Limb (tissue), 2 donors: ENCODE measurements around the gene AFF3.
"Not testable (repeated sequence)": the region's sequence is repeated elsewhere in the genome, so short reads cannot be mapped to it uniquely, and the experiment has no call there.

Experiments used
- DNase-seq, 2 donors: peaks; one replicate each; pipeline ENCODE4 v3.0.0-alpha.2; 2016; ENCODE audit errors: extremely low spot score in 2 of 2

The AFF3 gene

GRCh38 chr2:99802734-99803133, 339.7 kb downstream of the AFF3 start:
- no peak for DNase-seq

- no peak for DNase-seq
Measured at GRCh38 chr2:99801327-99801901, 341.0 kb downstream of the AFF3 start.

- no peak for DNase-seq
Measured at GRCh38 chr2:99797475-99797874, 344.9 kb downstream of the AFF3 start.

- no peak for DNase-seq
Measured at GRCh38 chr2:99794414-99794813, 348.0 kb downstream of the AFF3 start.

- no peak for DNase-seq
Measured at GRCh38 chr2:99793022-99793421, 349.4 kb downstream of the AFF3 start.

- DNase-seq, result no peak
Measured at GRCh38 chr2:99789849-99790248, 352.5 kb downstream of the AFF3 start.

GRCh38 chr2:99787769-99788382, 354.5 kb downstream of the AFF3 start:
- no peak for DNase-seq

- no peak for DNase-seq
Measured at GRCh38 chr2:99786636-99787390, 355.6 kb downstream of the AFF3 start.

GRCh38 chr2:99784946-99785345, 357.4 kb downstream of the AFF3 start:
- DNase-seq, result no peak

- no peak for DNase-seq
Measured at GRCh38 chr2:99784282-99784681, 358.1 kb downstream of the AFF3 start.

GRCh38 chr2:99780276-99780675, 362.1 kb downstream of the AFF3 start:
- no peak for DNase-seq

GRCh38 chr2:99779276-99779675, 363.1 kb downstream of the AFF3 start:
- no peak for DNase-seq

- no peak for DNase-seq
Measured at GRCh38 chr2:99777656-99778290, 364.6 kb downstream of the AFF3 start.

- DNase-seq, result no peak
Measured at GRCh38 chr2:99776906-99777646, 365.3 kb downstream of the AFF3 start.

- no peak for DNase-seq
Measured at GRCh38 chr2:99776206-99776905, 366.0 kb downstream of the AFF3 start.

- DNase-seq, result no peak
Measured at GRCh38 chr2:99775585-99775984, 366.8 kb downstream of the AFF3 start.

GRCh38 chr2:99773642-99774041, 368.7 kb downstream of the AFF3 start:
- not testable (repeated sequence) for DNase-seq

GRCh38 chr2:99772591-99773331, 369.6 kb downstream of the AFF3 start:
- no peak for DNase-seq

GRCh38 chr2:99771681-99772333, 370.6 kb downstream of the AFF3 start:
- no peak for DNase-seq

- no peak for DNase-seq
Measured at GRCh38 chr2:99770876-99771275, 371.5 kb downstream of the AFF3 start.
